ENCODE results near the gene RGS5.

The RGS5 gene

DNA sequence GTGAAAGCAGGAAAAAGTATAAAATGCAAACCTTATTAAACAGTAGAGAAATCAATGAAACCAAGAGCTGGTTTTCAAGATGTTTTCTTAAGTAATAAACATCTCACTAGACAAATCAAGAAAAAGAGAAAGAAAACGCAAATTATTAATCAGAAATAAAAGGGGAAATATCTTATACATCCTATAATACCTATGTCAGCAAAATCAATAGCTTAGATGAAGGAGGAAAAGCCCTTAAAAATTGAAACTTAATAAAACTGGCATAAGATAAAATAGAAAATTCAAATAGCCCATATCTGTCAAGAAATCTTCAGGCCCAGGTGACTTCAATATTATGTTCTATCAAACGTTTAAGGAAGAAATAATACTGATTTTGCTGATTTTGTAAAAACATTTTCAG is 74.4 kb downstream of the RGS5 start:
- H3K27me3 ChIP-seq (ENCODE audit: insufficient read depth, poor library complexity, severe bottlenecking), result peaks cover 3% of the 10 kb centered on the region
- no peak for DNase-seq (ENCODE audit: low read depth in 1 of 2, low spot score in 1 of 2)
- TF ChIP-seq, protein P1, sequence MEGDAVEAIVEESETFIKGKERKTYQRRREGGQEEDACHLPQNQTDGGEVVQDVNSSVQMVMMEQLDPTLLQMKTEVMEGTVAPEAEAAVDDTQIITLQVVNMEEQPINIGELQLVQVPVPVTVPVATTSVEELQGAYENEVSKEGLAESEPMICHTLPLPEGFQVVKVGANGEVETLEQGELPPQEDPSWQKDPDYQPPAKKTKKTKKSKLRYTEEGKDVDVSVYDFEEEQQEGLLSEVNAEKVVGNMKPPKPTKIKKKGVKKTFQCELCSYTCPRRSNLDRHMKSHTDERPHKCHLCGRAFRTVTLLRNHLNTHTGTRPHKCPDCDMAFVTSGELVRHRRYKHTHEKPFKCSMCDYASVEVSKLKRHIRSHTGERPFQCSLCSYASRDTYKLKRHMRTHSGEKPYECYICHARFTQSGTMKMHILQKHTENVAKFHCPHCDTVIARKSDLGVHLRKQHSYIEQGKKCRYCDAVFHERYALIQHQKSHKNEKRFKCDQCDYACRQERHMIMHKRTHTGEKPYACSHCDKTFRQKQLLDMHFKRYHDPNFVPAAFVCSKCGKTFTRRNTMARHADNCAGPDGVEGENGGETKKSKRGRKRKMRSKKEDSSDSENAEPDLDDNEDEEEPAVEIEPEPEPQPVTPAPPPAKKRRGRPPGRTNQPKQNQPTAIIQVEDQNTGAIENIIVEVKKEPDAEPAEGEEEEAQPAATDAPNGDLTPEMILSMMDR (IDR thresholded peaks at IDR 0.05; ENCODE audit: insufficient read depth, low read length), result no peak
- TF ChIP-seq, protein P2, sequence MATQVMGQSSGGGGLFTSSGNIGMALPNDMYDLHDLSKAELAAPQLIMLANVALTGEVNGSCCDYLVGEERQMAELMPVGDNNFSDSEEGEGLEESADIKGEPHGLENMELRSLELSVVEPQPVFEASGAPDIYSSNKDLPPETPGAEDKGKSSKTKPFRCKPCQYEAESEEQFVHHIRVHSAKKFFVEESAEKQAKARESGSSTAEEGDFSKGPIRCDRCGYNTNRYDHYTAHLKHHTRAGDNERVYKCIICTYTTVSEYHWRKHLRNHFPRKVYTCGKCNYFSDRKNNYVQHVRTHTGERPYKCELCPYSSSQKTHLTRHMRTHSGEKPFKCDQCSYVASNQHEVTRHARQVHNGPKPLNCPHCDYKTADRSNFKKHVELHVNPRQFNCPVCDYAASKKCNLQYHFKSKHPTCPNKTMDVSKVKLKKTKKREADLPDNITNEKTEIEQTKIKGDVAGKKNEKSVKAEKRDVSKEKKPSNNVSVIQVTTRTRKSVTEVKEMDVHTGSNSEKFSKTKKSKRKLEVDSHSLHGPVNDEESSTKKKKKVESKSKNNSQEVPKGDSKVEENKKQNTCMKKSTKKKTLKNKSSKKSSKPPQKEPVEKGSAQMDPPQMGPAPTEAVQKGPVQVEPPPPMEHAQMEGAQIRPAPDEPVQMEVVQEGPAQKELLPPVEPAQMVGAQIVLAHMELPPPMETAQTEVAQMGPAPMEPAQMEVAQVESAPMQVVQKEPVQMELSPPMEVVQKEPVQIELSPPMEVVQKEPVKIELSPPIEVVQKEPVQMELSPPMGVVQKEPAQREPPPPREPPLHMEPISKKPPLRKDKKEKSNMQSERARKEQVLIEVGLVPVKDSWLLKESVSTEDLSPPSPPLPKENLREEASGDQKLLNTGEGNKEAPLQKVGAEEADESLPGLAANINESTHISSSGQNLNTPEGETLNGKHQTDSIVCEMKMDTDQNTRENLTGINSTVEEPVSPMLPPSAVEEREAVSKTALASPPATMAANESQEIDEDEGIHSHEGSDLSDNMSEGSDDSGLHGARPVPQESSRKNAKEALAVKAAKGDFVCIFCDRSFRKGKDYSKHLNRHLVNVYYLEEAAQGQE (IDR thresholded peaks at IDR 0.05; ENCODE audit: insufficient replicate concordance, low read depth), result no peak
- TF ChIP-seq GABPA (IDR thresholded peaks at IDR 0.05; ENCODE audit: low read depth), result no peak
- no peak for TF ChIP-seq SPI1 (IDR thresholded peaks at IDR 0.05; ENCODE audit: borderline replicate concordance, low read depth)
- TF ChIP-seq POLR2AphosphoS5 (IDR thresholded peaks at IDR 0.05; ENCODE audit: low read depth), result no peak
- no peak overlapping the region for H3K4me3 ChIP-seq (replicated peaks; ENCODE audit: insufficient read depth, low read length)
- no peak overlapping the region for H3K27ac ChIP-seq (replicated peaks)

DNA sequence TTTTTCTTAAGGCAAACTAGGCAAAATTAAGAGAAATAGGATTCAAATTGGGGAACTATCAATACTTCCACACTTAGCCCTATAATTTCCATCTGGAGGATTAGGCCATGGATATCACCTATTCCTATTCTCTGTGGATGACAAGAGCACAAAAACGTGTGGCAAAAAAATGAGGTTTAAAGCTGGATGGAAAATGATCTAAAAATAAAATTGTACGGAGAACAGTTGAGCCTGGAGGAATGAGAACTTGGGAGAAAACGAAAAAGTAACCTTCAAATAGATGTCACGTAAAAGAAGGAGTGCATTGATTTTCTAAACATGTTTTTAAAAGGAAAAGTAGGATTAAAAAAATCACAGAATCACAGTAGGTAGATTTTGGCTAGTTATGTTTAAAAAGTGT is 77.9 kb downstream of the RGS5 start:
- TF ChIP-seq SPI1 (IDR thresholded peaks at IDR 0.05; ENCODE audit: borderline replicate concordance, low read depth) (no peak), GABPA (IDR thresholded peaks at IDR 0.05; ENCODE audit: low read depth) (no peak), POLR2AphosphoS5 (IDR thresholded peaks at IDR 0.05; ENCODE audit: low read depth) (no peak)
- TF ChIP-seq, protein P2 (IDR thresholded peaks at IDR 0.05; ENCODE audit: insufficient replicate concordance, low read depth), result no peak
- TF ChIP-seq, protein P1 (IDR thresholded peaks at IDR 0.05; ENCODE audit: insufficient read depth, low read length), result no peak
- no peak for DNase-seq (ENCODE audit: low read depth in 1 of 2, low spot score in 1 of 2)
- Histone ChIP-seq H3K27me3 (ENCODE audit: insufficient read depth, poor library complexity, severe bottlenecking) (peaks cover 2% of the 10 kb centered on the region), H3K4me3 (replicated peaks; ENCODE audit: insufficient read depth, low read length) (no peak overlapping the region), H3K27ac (replicated peaks) (no peak overlapping the region)

DNA sequence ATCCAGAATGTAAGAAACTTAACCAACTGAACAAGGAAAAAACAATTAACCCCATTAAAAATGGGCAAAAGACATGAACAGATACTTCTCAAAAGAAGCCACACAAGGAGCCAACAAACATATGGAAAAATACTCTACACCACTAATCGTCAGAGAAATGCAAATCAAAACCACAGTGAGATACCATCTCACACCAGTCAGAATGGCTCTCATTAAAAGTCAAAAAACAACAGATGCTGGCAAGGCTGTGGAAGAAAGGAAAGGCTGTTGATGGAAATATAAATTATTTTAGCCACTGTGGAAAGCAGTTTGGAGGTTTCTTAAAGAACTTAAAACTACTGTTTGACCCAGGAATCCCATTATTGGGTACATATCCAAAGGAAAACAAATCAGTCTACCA is 82.3 kb downstream of the RGS5 start:
- no peak overlapping the region for H3K4me3 ChIP-seq (replicated peaks; ENCODE audit: insufficient read depth, low read length)
- no peak for TF ChIP-seq POLR2AphosphoS5 (IDR thresholded peaks at IDR 0.05; ENCODE audit: low read depth)
- TF ChIP-seq SPI1 (IDR thresholded peaks at IDR 0.05; ENCODE audit: borderline replicate concordance, low read depth), result no peak
- TF ChIP-seq GABPA (IDR thresholded peaks at IDR 0.05; ENCODE audit: low read depth), result no peak
- TF ChIP-seq, protein P1 (IDR thresholded peaks at IDR 0.05; ENCODE audit: insufficient read depth, low read length), result no peak
- TF ChIP-seq, protein P2 (IDR thresholded peaks at IDR 0.05; ENCODE audit: insufficient replicate concordance, low read depth), result no peak
- H3K27me3 ChIP-seq (ENCODE audit: insufficient read depth, poor library complexity, severe bottlenecking), result no peaks in the 10 kb centered on the region
- no peak for DNase-seq (ENCODE audit: low read depth in 1 of 2, low spot score in 1 of 2)
- H3K27ac ChIP-seq (replicated peaks), result no peak overlapping the region

Measured in HL-60 (cell line).